Epithelial cell of prostate (primary cell): ENCODE measurements around the gene CPVL.

Experiments
- DNase-seq: peaks from one replicate; pipeline ENCODE4 v3.0.0-alpha.2; 2011; ENCODE audit warnings: low read depth, low spot score
- H3K27ac ChIP-seq: fragments of 450-650 bp; 2 replicates; pipeline ENCODE4 v1.5.1; 2017; ENCODE audit warnings: mild to moderate bottlenecking

The CPVL gene

DNA sequence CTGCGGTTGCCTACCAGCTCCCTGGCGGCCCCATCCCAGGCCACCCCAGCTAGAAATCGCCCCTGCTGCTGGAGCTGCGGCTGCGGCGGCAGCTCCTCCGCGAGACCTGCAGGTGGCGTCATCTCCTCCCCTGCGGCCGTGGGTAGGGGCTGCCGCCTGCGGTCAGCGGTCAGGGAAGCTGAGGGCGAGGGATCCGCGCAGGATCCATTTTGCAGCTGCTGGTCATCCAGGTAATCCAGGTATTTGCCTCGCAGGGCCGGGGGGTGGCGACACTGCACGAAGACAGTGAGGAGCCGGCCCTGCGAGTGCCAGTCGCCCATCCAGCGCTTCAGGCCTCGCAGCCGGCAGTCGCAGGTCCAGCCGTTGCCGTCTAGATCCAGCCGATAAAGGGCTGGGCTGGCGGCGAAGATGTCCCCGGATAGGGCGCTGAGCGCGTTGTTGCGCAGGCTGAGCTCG is 189.7 kb downstream of the CPVL start:
- no peak overlapping the region for H3K27ac ChIP-seq
- DNase-seq = no peak

DNA sequence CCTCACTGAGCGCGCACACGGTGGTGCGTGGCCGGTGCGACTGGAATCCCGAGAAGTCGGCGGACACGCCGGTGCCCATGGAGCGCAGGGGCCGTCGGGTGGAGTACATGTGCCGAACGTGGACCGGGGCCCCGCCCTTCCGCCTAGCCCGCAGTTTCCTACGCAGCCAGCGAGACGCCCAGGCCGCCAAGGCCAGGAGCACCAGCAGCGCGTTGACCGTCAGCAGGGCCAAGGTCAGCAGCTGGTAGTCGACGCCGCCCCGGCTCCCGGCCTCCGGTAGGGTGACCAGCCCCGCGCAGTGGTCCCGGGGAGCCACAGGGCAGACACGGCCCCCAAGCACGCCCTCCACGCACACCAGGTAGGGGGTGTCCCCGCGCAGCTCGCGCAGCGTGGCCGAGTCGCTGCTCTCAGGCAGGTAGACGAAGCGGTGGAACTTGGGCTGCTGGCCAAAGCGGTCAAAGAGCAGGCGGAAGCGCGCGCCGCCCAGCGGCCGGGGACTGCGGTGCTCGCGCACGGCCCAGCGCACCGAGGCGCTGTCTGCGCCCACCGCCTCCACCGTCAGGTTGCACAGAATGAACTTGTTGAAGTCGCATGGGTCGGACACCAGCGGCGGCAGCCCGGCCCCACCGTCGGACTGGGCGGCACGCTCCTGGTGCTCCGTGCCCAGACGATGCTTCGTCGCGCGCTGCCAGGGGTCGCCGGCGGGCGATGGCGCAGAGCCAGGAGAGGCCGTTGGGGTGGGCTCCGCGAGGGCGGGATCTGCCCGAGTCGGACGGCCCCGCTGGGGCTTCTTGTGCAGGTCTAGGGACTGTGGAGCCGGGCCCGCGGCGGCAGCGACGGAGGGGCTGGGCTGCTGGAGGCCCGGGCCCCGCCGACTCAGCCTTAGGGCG is 190.4 kb downstream of the CPVL start:
- no peak for DNase-seq

DNA sequence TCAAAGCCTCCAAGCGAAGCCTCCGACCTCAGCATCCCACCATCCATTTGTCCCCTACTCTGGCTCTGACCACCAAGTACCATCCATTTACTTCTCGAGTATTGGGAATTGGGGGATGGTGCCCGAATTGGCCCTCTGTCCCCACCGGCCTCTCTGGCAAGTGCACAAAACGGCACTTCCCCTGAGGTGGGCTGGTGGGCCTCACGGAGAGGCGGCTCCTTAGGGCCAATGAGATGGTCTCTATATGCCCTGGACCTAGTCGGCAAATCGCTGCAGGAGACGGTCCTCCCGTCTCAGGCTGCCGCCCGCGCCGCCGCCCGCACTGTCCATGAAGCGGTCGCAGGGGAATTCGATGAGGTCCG is 191.0 kb downstream of the CPVL start:
- no peak for DNase-seq
- no peak overlapping the region for H3K27ac ChIP-seq

More for the DNA sequence above, 190.4 kb downstream of the CPVL start:
- no peak overlapping the region for H3K27ac ChIP-seq

DNA sequence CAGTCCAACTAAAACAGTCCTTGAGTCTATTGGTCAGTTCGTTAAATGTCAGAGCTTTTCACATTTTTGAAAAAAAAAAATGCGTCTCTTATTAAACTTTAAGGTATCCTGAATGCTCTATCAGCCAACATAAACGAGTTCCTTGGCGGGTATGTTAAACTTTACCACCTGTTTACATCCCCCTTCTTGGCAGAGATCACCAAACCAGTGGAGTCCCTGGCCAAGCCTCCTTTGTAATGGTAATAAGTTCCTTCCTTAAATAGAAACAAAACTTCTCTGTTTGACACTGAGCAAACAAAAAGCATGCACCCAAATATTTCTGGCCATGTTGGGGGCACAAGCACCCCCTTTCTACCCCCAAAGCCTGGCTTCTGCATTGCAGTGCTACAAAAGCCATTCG is 191.4 kb downstream of the CPVL start:
- DNase-seq = no peak
- H3K27ac ChIP-seq = no peak overlapping the region

DNA sequence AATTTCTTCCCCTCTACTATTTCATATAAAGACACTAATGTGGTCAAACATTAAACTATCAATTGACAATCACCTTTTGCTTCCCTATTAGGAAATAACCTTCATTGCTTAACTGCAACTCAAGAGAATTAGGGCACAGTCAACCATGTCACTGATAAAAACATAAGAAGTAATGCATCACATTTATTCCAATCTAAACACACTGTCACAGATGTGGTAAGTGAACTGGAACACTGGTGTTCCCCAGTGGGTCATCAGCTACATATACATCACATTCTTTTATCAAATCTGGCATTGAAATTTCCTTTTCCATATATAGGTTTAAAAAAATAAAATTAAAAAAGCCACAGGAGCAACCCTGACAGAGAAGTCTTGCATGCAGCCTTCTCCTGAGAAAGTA is 191.9 kb downstream of the CPVL start:
- no peak for DNase-seq
- H3K27ac ChIP-seq = no peak overlapping the region

DNA sequence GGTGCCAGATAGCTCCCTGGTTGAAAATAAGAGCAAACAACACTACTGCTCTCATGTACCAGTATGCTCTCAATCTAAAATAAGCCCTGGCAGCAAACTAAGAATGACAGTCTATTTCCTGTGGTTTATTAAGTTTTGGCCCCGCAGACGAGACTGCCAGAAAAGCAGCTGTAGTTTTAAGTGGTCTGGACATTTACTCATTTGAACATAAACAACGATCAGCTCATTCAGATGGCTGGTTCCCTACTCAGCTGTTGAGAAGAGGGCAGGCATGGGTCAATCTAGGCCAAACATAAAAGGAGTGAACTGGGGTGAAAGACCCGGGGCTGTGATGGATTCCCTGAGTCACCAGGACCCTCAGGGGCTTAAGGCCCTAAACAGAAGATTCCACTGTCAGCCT is 192.7 kb downstream of the CPVL start:
- no peak for DNase-seq
- H3K27ac ChIP-seq = no peak overlapping the region
